ENCODE measurements around the gene VGLL4.

VGLL4 gene

GRCh38 chr3:11563159-11563864 lies 80.4 kb downstream of the VGLL4 start:
- no peak for DNase-seq

GRCh38 chr3:11562277-11562881 lies 81.3 kb downstream of the VGLL4 start:
- no peak for DNase-seq

- no peak for DNase-seq
Measured at GRCh38 chr3:11560746-11561145, 83.0 kb downstream of the VGLL4 start.

GRCh38 chr3:11559816-11560633 lies 83.7 kb downstream of the VGLL4 start:
- DNase-seq, result no peak

GRCh38 chr3:11558918-11559815 lies 84.5 kb downstream of the VGLL4 start:
- no peak for DNase-seq

- DNase-seq, result no peak
Measured at GRCh38 chr3:11558411-11558903, 85.3 kb downstream of the VGLL4 start.

GRCh38 chr3:11558002-11558401 lies 85.7 kb downstream of the VGLL4 start:
- no peak for DNase-seq

GRCh38 chr3:11556851-11557644 lies 86.7 kb downstream of the VGLL4 start:
- DNase-seq, result no peak

- DNase-seq, result no peak
Measured at GRCh38 chr3:11555881-11556633, 87.7 kb downstream of the VGLL4 start.

GRCh38 chr3:11555211-11555782 lies 88.4 kb downstream of the VGLL4 start:
- DNase-seq, result no peak

- no peak for DNase-seq
Measured at GRCh38 chr3:11554666-11555065, 89.0 kb downstream of the VGLL4 start.

GRCh38 chr3:11554236-11554610 lies 89.5 kb downstream of the VGLL4 start:
- DNase-seq, result no peak

- DNase-seq, result no peak
Measured at GRCh38 chr3:11553436-11554235, 90.1 kb downstream of the VGLL4 start.

GRCh38 chr3:11552289-11553264 lies 91.1 kb downstream of the VGLL4 start:
- no peak for DNase-seq

GRCh38 chr3:11551036-11551435 lies 92.7 kb downstream of the VGLL4 start:
- DNase-seq, result no peak

GRCh38 chr3:11549580-11550140 lies 94.1 kb downstream of the VGLL4 start:
- no peak for DNase-seq

GRCh38 chr3:11548721-11549131 lies 95.0 kb downstream of the VGLL4 start:
- no peak for DNase-seq

GRCh38 chr3:11547498-11547897 lies 96.2 kb downstream of the VGLL4 start:
- no peak for DNase-seq
